WTC11 (cell line): ENCODE measurements around the gene PSTK. TPM values are rescaled to one million over a fixed set of nuclear protein-coding genes. Genes with fewer than 3 reads are reported as not detected.

ENCODE experiments used
- ATAC-seq: fragments of 200-7000 bp; cut with Tn5 transposase; 2 replicates; pipeline ENCODE4 v1.10.0; 2021; ENCODE audit warnings: mild to moderate bottlenecking, moderate library complexity
- CTCF ChIA-PET: fragments of 300-600 bp; sonication (Branson Sonifier 250); formaldehyde crosslinking; loops from one replicate; lab custom pipeline; 2021; ENCODE audit warnings: antibody characterized with exemption; lab: Charles Lee
- POLR2A ChIA-PET: fragments of 350-600 bp; sonication (Branson Sonifier 250); formaldehyde crosslinking; loops from one replicate; lab custom pipeline; 2021; ENCODE audit warnings: antibody characterized with exemption; lab: Charles Lee
- DNase-seq: peaks from one replicate; pipeline ENCODE4 v3.0.0; 2021; ENCODE audit warnings: low spot score
- H3K27ac Mint-ChIP-seq: 2 replicates; pipeline ENCODE4 v1.8.0; 2021; ENCODE audit warnings: mixed read lengths
- H3K27me3 Mint-ChIP-seq: 2 replicates; pipeline ENCODE4 v1.8.0; 2021; ENCODE audit warnings: low read depth, mild to moderate bottlenecking, moderate library complexity, mixed read lengths
- H3K36me3 Mint-ChIP-seq: 2 replicates; pipeline ENCODE4 v1.8.0; 2021; ENCODE audit warnings: mixed read lengths
- H3K4me1 Mint-ChIP-seq: 2 replicates; pipeline ENCODE4 v1.8.0; 2022; ENCODE audit warnings: mixed read lengths
- H3K4me3 Mint-ChIP-seq: 2 replicates; pipeline ENCODE4 v1.8.0; 2021; ENCODE audit warnings: mild to moderate bottlenecking, moderate library complexity, mixed read lengths
- H3K9me3 Mint-ChIP-seq: 2 replicates; pipeline ENCODE4 v1.8.0; 2021; ENCODE audit warnings: mixed read lengths
- ATF3 ChIP-seq: sonication (generic); formaldehyde crosslinking; conservative IDR thresholded peaks from 2 replicates; pipeline ENCODE4 v1.8.1; 2022; ENCODE audit warnings: mild to moderate bottlenecking, missing genetic modification reagents
- E2F1 ChIP-seq: sonication (generic); formaldehyde crosslinking; IDR thresholded peaks from 2 replicates; pipeline ENCODE4 v1.8.0; 2022; ENCODE audit warnings: mild to moderate bottlenecking, missing genetic modification reagents
- ESRRA ChIP-seq: sonication (generic); formaldehyde crosslinking; IDR thresholded peaks from 2 replicates; pipeline ENCODE4 v1.8.1; 2022; ENCODE audit warnings: mild to moderate bottlenecking, missing genetic modification reagents, borderline replicate concordance
- ETV6 ChIP-seq: sonication (generic); formaldehyde crosslinking; IDR thresholded peaks from 2 replicates; pipeline ENCODE4 v1.8.1; 2022; ENCODE audit warnings: mild to moderate bottlenecking, missing genetic modification reagents
- FOXJ3 ChIP-seq: sonication (generic); formaldehyde crosslinking; IDR thresholded peaks from 2 replicates; pipeline ENCODE4 v1.9.0; 2021; ENCODE audit warnings: missing genetic modification reagents, mild to moderate bottlenecking, borderline replicate concordance
- GRHL2 ChIP-seq: fragments of 250-450 bp; sonication (Bioruptor Pico); IDR thresholded peaks from 2 replicates; pipeline ENCODE4 v1.8.0; 2022; ENCODE audit warnings: mild to moderate bottlenecking, moderate library complexity; ENCODE audit not compliant: insufficient replicate concordance, severe bottlenecking
- HMGA2 ChIP-seq: fragments of 250-450 bp; sonication (Bioruptor Pico); IDR thresholded peaks from 2 replicates; pipeline ENCODE4 v1.4.0; 2021; ENCODE audit warnings: mild to moderate bottlenecking, moderate library complexity
- JUN ChIP-seq: sonication (generic); formaldehyde crosslinking; IDR thresholded peaks from 2 replicates; pipeline ENCODE4 v1.8.0; 2023; ENCODE audit warnings: mild to moderate bottlenecking, missing genetic modification reagents
- MXD4 ChIP-seq: fragments of 250-450 bp; sonication (Bioruptor Pico); IDR thresholded peaks from 2 replicates; pipeline ENCODE4 v1.8.0; 2021; ENCODE audit warnings: mild to moderate bottlenecking, moderate library complexity, borderline replicate concordance
- PREB ChIP-seq: sonication (generic); formaldehyde crosslinking; IDR thresholded peaks from 2 replicates; pipeline ENCODE4 v1.8.1; 2022; ENCODE audit warnings: mild to moderate bottlenecking, missing genetic modification reagents, moderate library complexity, borderline replicate concordance
- SOX15 ChIP-seq: fragments of 250-450 bp; sonication (Bioruptor Pico); IDR thresholded peaks from 2 replicates; pipeline ENCODE4 v1.9.0; 2021; ENCODE audit warnings: mild to moderate bottlenecking
- TEAD4 ChIP-seq: sonication (generic); formaldehyde crosslinking; IDR thresholded peaks from 2 replicates; pipeline ENCODE4 v1.8.0; 2022; ENCODE audit warnings: mild to moderate bottlenecking, missing genetic modification reagents
- USF2 ChIP-seq: sonication (generic); formaldehyde crosslinking; IDR thresholded peaks from 2 replicates; pipeline ENCODE4 v1.8.1; 2023; ENCODE audit warnings: mild to moderate bottlenecking, missing genetic modification reagents, moderate library complexity
- ZNF232 ChIP-seq: sonication (generic); formaldehyde crosslinking; IDR thresholded peaks from 2 replicates; pipeline ENCODE4 v1.8.0; 2022; ENCODE audit warnings: mild to moderate bottlenecking, missing genetic modification reagents
- ZNF263 ChIP-seq: sonication (generic); formaldehyde crosslinking; IDR thresholded peaks from 2 replicates; pipeline ENCODE4 v1.8.1; 2022; ENCODE audit warnings: low read depth, mild to moderate bottlenecking, moderate library complexity, missing genetic modification reagents
- total RNA-seq: library from RNA; stranded (reverse); gene quantifications from 3 replicates; pipeline ENCODE4 v1.2.3, GENCODE V29; 2021
- TF ChIP-seq, protein P1 (sequence below): sonication (generic); formaldehyde crosslinking; IDR thresholded peaks from 2 replicates; pipeline ENCODE4 v1.8.0; 2023; ENCODE audit warnings: missing genetic modification reagents
- TF ChIP-seq, protein P2 (sequence below): sonication (generic); formaldehyde crosslinking; IDR thresholded peaks from 2 replicates; pipeline ENCODE4 v1.8.1; 2023; ENCODE audit warnings: mild to moderate bottlenecking, missing genetic modification reagents
- TF ChIP-seq, protein P3 (sequence below): sonication (generic); formaldehyde crosslinking; IDR thresholded peaks from 2 replicates; pipeline ENCODE4 v1.8.1; 2022; ENCODE audit warnings: low read depth, missing genetic modification reagents, borderline replicate concordance

Gene PSTK
- total RNA-seq, 1 experiment from 2014 or later: 4.0 TPM

DNA sequence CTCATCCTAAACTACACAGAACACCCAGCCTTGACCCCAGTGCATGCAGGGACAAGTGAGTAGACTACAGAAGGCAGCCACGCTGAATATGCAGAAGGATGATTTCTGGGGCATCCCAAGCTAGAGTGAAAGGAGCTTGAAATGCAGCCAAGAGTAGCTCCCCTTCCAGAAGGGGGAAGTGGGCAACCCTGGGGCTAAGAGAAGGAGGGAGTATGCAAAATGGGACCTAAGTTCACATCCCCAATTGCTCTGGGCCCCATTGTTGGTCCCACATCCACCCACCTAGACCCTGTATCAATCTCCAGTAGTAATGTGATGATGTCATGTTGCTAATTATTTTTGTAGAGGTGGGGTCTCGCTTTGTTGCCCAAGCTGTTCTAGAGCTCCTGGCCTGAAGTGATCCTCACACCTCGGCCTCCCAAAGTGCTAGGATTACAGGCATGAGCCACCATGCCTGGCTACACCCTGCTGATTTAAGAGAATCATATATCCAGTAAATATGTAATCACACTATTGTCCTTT is 5.6 kb upstream of the PSTK start (continued):
- TF ChIP-seq USF2 (CRISPR knock-in tag) (no peak), HMGA2 (no peak), JUN (CRISPR knock-in tag) (no peak)

DNA sequence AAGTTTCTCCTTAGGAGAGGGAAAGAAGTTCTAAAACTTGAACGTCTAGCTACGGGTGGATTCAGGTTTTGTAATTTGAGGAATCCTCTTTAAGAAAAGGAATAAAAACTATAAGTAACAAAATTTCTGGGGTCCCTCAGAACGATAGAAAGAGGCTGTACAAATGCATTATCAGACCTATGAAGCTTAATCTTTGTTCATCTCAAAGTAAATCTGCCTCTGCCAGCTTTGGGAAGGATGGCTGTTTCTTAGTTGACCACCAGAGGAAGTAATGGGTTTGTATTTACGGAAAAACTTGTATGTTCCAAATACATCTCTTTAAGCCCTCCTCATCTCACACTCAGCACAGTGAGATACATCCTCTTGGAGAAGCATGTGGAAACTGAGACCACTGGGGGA is 864 bp downstream of the PSTK start:
- ATAC-seq (peak; percentile 16; the same call in 1 of the 2 replicates), DNase-seq (no peak)
- ChIA-PET CTCF (interaction anchor here (0.8 to 3.1 kb wide), 11 partner anchors 9 to 332 kb away, joined by 3 to 12 read pairs (median 4); no protein-coding TSS in a partner anchor), POLR2A (no interaction called here)
- TF ChIP-seq ZNF263 (no peak), MXD4 (CRISPR knock-in tag) (no peak), FOXJ3 (CRISPR knock-in tag) (no peak)
- TF ChIP-seq, protein P1, sequence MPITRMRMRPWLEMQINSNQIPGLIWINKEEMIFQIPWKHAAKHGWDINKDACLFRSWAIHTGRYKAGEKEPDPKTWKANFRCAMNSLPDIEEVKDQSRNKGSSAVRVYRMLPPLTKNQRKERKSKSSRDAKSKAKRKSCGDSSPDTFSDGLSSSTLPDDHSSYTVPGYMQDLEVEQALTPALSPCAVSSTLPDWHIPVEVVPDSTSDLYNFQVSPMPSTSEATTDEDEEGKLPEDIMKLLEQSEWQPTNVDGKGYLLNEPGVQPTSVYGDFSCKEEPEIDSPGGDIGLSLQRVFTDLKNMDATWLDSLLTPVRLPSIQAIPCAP (CRISPR knock-in tag): no peak
- TF ChIP-seq, protein P2, sequence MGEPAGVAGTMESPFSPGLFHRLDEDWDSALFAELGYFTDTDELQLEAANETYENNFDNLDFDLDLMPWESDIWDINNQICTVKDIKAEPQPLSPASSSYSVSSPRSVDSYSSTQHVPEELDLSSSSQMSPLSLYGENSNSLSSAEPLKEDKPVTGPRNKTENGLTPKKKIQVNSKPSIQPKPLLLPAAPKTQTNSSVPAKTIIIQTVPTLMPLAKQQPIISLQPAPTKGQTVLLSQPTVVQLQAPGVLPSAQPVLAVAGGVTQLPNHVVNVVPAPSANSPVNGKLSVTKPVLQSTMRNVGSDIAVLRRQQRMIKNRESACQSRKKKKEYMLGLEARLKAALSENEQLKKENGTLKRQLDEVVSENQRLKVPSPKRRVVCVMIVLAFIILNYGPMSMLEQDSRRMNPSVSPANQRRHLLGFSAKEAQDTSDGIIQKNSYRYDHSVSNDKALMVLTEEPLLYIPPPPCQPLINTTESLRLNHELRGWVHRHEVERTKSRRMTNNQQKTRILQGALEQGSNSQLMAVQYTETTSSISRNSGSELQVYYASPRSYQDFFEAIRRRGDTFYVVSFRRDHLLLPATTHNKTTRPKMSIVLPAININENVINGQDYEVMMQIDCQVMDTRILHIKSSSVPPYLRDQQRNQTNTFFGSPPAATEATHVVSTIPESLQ (CRISPR knock-in tag): no peak
- peaks cover 3% of the 10 kb centered on the region; the same call in 1 of the 2 replicates for H3K27me3 Mint-ChIP-seq
- H3K4me3 Mint-ChIP-seq: peak overlapping the region; percentile 81
- H3K4me1 Mint-ChIP-seq: peaks cover 13% of the 10 kb centered on the region
- no peaks in the 10 kb centered on the region for H3K36me3 Mint-ChIP-seq
- H3K27ac Mint-ChIP-seq: no peak overlapping the region; the same call in 1 of the 2 replicates
- H3K9me3 Mint-ChIP-seq: no peaks in the 10 kb centered on the region

- POLR2A ChIA-PET: no interaction called here
- no peaks in the 10 kb centered on the region for H3K27me3 Mint-ChIP-seq
- TF ChIP-seq ATF3 (no peak), GRHL2 (CRISPR knock-in tag) (no peak), SOX15 (CRISPR knock-in tag) (no peak), ESRRA (CRISPR knock-in tag) (no peak), E2F1 (CRISPR knock-in tag) (no peak)
- no peak overlapping the region for H3K27ac Mint-ChIP-seq
- no peak for DNase-seq
- no peaks in the 10 kb centered on the region for H3K36me3 Mint-ChIP-seq
- H3K4me1 Mint-ChIP-seq: peaks cover 13% of the 10 kb centered on the region
- CTCF ChIA-PET: no interaction called here
- no peak overlapping the region for H3K4me3 Mint-ChIP-seq
- no peak for ATAC-seq
- H3K9me3 Mint-ChIP-seq: no peaks in the 10 kb centered on the region
Observed at GRCh38 chr10:122983898-122984297, 3.7 kb downstream of the PSTK start.

DNA sequence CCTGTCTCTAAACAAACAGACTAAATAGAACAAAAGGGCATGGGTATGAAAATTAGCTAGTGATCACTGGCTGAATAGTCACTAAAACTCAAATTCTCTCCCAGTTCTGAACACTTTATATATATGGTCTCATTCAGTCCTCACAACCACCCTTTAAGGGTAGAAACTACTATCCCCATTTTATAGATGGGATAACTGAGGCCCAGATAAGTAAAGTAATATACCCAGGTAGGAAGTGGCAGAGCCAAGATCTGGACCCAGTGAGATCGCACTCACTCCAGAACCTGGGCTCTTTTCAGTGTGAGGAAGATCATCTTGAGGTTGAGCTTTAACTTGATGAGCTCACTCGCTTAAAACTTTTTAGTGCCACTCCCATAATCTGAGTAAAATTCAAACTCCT is 4.5 kb downstream of the PSTK start:
- no peak overlapping the region for H3K27ac Mint-ChIP-seq
- H3K27me3 Mint-ChIP-seq: no peaks in the 10 kb centered on the region
- H3K4me3 Mint-ChIP-seq: no peak overlapping the region
- H3K4me1 Mint-ChIP-seq: peaks cover 12% of the 10 kb centered on the region
- ATAC-seq (no peak), DNase-seq (no peak)
- POLR2A ChIA-PET: no interaction called here
- CTCF ChIA-PET: no interaction called here
- H3K9me3 Mint-ChIP-seq: no peaks in the 10 kb centered on the region
- no peaks in the 10 kb centered on the region for H3K36me3 Mint-ChIP-seq
- no peak for TF ChIP-seq ESRRA (CRISPR knock-in tag)
- TF ChIP-seq, protein P3, sequence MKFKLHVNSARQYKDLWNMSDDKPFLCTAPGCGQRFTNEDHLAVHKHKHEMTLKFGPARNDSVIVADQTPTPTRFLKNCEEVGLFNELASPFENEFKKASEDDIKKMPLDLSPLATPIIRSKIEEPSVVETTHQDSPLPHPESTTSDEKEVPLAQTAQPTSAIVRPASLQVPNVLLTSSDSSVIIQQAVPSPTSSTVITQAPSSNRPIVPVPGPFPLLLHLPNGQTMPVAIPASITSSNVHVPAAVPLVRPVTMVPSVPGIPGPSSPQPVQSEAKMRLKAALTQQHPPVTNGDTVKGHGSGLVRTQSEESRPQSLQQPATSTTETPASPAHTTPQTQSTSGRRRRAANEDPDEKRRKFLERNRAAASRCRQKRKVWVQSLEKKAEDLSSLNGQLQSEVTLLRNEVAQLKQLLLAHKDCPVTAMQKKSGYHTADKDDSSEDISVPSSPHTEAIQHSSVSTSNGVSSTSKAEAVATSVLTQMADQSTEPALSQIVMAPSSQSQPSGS (CRISPR knock-in tag): no peak
- TF ChIP-seq, protein P2 (CRISPR knock-in tag): no peak
- no peak for TF ChIP-seq ETV6 (CRISPR knock-in tag)
- TF ChIP-seq HMGA2: no peak
- no peak for TF ChIP-seq PREB (CRISPR knock-in tag)
- TF ChIP-seq TEAD4 (CRISPR knock-in tag): no peak
- no peak for TF ChIP-seq ZNF232 (CRISPR knock-in tag)
